GM18526 (cell line): ENCODE data around the gene PLSCR5.

Experiments
- POLR2A ChIP-seq: IDR thresholded peaks from 3 replicates; pipeline ENCODE4 v1.6.1; 2011; ENCODE audit not compliant: insufficient read length; ENCODE audit errors: extremely low read depth

Gene PLSCR5

DNA sequence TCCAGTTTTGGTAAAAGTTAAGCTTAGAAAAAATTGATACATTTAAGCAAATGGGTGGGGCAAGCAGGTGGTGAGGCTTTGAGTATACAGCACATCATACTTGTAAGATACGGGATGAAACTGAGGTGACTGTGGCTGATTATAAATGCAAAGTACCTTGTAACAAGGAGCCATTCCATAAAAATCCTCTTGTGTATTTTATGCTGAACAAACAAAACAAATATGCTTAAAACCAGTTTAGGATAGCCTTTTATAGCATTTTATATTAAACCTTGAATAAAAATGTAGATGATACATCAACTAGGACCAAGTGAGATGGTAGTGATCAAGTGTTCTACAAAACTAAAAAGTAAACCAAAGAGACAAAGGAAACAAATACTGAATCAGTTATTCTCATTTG is 64.2 kb downstream of the PLSCR5 start:
- no peak for TF ChIP-seq POLR2A

DNA sequence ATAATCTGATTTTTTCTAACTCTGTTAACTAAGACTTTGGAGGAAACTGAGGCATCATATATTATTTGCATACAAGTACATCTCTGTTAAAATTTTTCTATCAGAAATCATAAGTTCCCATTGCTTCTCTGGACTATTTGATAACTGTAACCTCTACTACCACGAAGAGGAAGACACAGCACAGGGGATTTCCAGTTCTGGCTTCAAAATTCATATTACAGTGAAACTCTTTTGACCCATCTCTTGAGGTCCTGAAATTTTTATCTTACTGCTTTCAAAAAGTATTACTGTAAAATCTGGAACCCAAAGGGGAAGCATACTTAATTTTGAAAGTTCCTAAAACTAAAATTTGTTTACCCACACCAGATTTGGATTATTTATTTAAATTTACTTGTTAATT is 64.9 kb downstream of the PLSCR5 start:
- TF ChIP-seq POLR2A, result no peak

DNA sequence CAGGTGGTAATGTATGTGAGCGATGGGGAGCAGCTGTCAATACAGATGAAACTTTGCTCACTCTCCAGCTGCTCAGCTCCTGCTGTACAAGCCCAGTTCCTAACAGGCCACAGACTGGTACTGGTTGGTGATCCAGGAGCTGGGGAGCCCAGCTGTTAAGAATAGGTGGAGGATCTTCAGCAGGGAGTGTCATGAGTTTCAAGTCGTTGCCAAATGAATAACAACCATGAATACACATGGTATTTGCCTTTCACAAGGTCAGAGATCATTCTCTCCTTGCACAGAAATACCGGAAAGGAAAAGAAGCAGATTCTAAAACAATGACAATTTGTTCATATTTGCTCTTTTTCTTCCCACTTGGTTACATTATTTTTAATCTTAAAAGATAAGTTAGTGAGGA is 65.8 kb downstream of the PLSCR5 start:
- no peak for TF ChIP-seq POLR2A

DNA sequence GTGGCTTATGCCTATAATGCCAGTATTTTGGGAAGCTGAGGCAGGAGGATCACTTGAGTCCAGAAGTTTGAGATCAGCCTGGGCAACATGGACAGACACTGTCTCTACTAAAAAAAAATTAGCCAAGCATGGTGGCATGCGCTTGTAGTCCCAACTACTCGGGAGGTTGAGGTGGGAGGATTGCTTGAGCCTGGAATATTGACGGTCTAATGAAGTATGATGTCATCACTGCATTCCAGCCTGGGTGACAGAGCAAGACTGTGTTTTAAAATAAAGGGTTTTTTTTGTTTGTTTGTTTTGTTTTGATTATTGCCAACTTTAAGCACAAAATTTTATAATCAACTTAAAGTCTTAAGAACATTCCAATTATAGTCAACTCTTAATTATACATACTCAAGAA is 67.5 kb downstream of the PLSCR5 start:
- no peak for TF ChIP-seq POLR2A

DNA sequence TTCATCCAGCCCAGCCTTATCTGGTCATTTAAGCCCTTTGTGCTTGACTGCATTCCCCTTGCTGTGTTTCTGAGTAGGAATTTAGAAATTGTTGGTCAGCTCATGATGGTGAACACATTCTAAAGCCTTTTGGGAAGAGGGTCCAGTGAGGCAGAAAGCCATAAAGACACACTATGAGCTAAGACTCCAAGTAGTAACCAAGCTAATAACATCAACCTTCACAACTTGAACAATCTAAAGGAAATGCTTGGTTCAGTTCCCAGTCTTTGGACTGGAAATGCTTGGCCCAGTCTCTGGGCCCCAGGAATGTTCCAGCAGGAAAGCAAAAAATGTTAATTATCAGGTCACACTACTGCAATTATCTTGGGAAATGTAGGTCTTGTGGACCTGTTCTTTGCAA is 68.5 kb downstream of the PLSCR5 start:
- TF ChIP-seq POLR2A, result no peak
